Loucy (cell line): Measurements from ENCODE around the gene FUS.
"Not testable (repeated sequence)": the region's sequence is repeated elsewhere in the genome, so short reads cannot be mapped to it uniquely, and the experiment has no call there.

Experiments used
- H2AFZ ChIP-seq: fragments of 200-600 bp; sonication (generic); 2 replicates; pipeline ENCODE4 v1.6.0; 2016; ENCODE audit warnings: antibody characterized with exemption, mild to moderate bottlenecking, low read length, moderate library complexity
- H3F3A ChIP-seq: fragments of 200-600 bp; 2 replicates; pipeline ENCODE4 v1.6.0; 2016; ENCODE audit warnings: antibody characterized with exemption, low read depth, mild to moderate bottlenecking
- H3K27me3 ChIP-seq: fragments of 200-600 bp; sonication (generic); 2 replicates; pipeline ENCODE4 v1.6.1; 2014; ENCODE audit warnings: low read length, mild to moderate bottlenecking; ENCODE audit not compliant: insufficient read depth, poor library complexity, severe bottlenecking
- H3K36me3 ChIP-seq: fragments of 200-600 bp; sonication (generic); 2 replicates; pipeline ENCODE4 v1.6.1; 2016; ENCODE audit warnings: low read length; ENCODE audit not compliant: insufficient read depth
- H3K4me1 ChIP-seq: fragments of 200-600 bp; sonication (generic); 2 replicates; pipeline ENCODE4 v1.5.1; 2014; ENCODE audit warnings: low read length, mild to moderate bottlenecking; ENCODE audit not compliant: insufficient read depth, poor library complexity, severe bottlenecking
- H3K4me2 ChIP-seq: fragments of 200-600 bp; sonication (generic); 2 replicates; pipeline ENCODE4 v1.6.0; 2014; ENCODE audit warnings: antibody characterized with exemption, low read length, low read depth, mild to moderate bottlenecking; ENCODE audit not compliant: poor library complexity, severe bottlenecking
- H3K4me3 ChIP-seq: fragments of 200-600 bp; sonication (generic); 2 replicates; pipeline ENCODE4 v1.5.1; 2014; ENCODE audit warnings: low read length, mild to moderate bottlenecking, mixed read lengths; ENCODE audit not compliant: poor library complexity, severe bottlenecking
- H3K79me2 ChIP-seq: fragments of 200-600 bp; sonication (generic); 2 replicates; pipeline ENCODE4 v1.6.1; 2014; ENCODE audit warnings: low read length; ENCODE audit not compliant: insufficient read depth
- H3K9ac ChIP-seq: fragments of 200-600 bp; sonication (generic); 2 replicates; pipeline ENCODE4 v1.6.0; 2014; ENCODE audit warnings: mild to moderate bottlenecking, low read depth, low read length, moderate library complexity; ENCODE audit not compliant: poor library complexity, severe bottlenecking
- H3K9me2 ChIP-seq: fragments of 200-600 bp; sonication (generic); replicated peaks from 2 replicates; pipeline ENCODE4 v1.6.1; 2016; ENCODE audit warnings: low read depth, low read length, mixed read lengths
- H3K9me3 ChIP-seq: fragments of 200-600 bp; sonication (generic); 2 replicates; pipeline ENCODE4 v1.6.1; 2014; ENCODE audit warnings: mild to moderate bottlenecking, antibody characterized with exemption, low read length, low read depth; ENCODE audit not compliant: insufficient read depth
- H4K20me1 ChIP-seq: fragments of 200-600 bp; sonication (generic); 2 replicates; pipeline ENCODE4 v1.6.0; 2014; ENCODE audit warnings: antibody characterized with exemption, low read length, mild to moderate bottlenecking; ENCODE audit not compliant: insufficient read depth, poor library complexity, severe bottlenecking
- CTCF ChIP-seq: fragments of 200-600 bp; sonication (generic); conservative IDR thresholded peaks from 2 replicates; pipeline ENCODE4 v1.5.1; 2014; ENCODE audit warnings: mild to moderate bottlenecking, antibody characterized with exemption, low read length
- EZH2phosphoT487 ChIP-seq: fragments of 200-600 bp; IDR thresholded peaks from 2 replicates; pipeline ENCODE4 v1.6.1; 2018; ENCODE audit warnings: antibody characterized with exemption, mild to moderate bottlenecking, moderate library complexity, borderline replicate concordance

FUS gene

GRCh38 chr16:31149332-31149731 is 30.6 kb upstream of the FUS start:
- no peak overlapping the region for H3K9ac ChIP-seq
- H3K27me3 ChIP-seq, result no peaks in the 10 kb centered on the region
- no peaks in the 10 kb centered on the region for H3K9me3 ChIP-seq
- no peaks in the 10 kb centered on the region for H3K9me2 ChIP-seq
- H2AFZ ChIP-seq, result 0 out of 2 replicates have a peak overlapping the region, but pooled peaks have one; percentile 57
- no peak overlapping the region for H3K4me3 ChIP-seq
- no peak overlapping the region for H3K4me2 ChIP-seq
- no peak for TF ChIP-seq EZH2phosphoT487
- no peak for TF ChIP-seq CTCF
- no peaks in the 10 kb centered on the region for H4K20me1 ChIP-seq
- no peaks in the 10 kb centered on the region for H3F3A ChIP-seq
- H3K36me3 ChIP-seq, result no peaks in the 10 kb centered on the region
- no peaks in the 10 kb centered on the region for H3K4me1 ChIP-seq
- H3K79me2 ChIP-seq, result no peaks in the 10 kb centered on the region

GRCh38 chr16:31149894-31150890 is 29.7 kb upstream of the FUS start, which contains the start of gene PRSS36:
Gene PRSS36 (minus strand): TSS chr16:31150066. CDS start chr16:31150035, 31 bp downstream.
- Histone ChIP-seq H3K4me2 (no peak within 1 kb of the TSS), H3K4me1 (no peaks in the 10 kb centered on the region), H3K9me2 (no peaks in the 10 kb centered on the region), H3K9me3 (no peaks in the 10 kb centered on the region), H4K20me1 (no peaks in the 10 kb centered on the region), H3F3A (no peaks in the 10 kb centered on the region), H2AFZ (peak within 1 kb of the TSS; percentile 57; the same call in 1 of the 2 replicates), H3K36me3 (no peaks in the 10 kb centered on the region), H3K27me3 (no peaks in the 10 kb centered on the region), H3K79me2 (no peaks in the 10 kb centered on the region), H3K4me3 (no peak within 1 kb of the TSS), H3K9ac (no peak within 1 kb of the TSS)
- TF ChIP-seq CTCF, result no peak
- no peak for TF ChIP-seq EZH2phosphoT487

- H2AFZ ChIP-seq, H3K4me1 ChIP-seq, H4K20me1 ChIP-seq, H3K9me3 ChIP-seq, H3K27me3 ChIP-seq, H3K79me2 ChIP-seq, H3K4me2 ChIP-seq, H3K9ac ChIP-seq, H3K9me2 ChIP-seq, H3K4me3 ChIP-seq, H3K36me3 ChIP-seq, H3F3A ChIP-seq: not testable (repeated sequence)
Measured at GRCh38 chr16:31150976-31151375, 29.0 kb upstream of the FUS start.
